Tibial nerve (tissue), 4 donors: ENCODE data around the gene NBL1. TPM values are rescaled to one million over a fixed set of nuclear protein-coding genes. Genes with fewer than 3 reads are reported as not detected.

Source experiments
- DNase-seq, 2 donors: peaks; one replicate each; pipeline ENCODE4 v3.0.0-alpha.2; 2019; ENCODE audit warnings: low spot score in 2 of 2
- H3K27ac ChIP-seq, 4 donors: fragments of 200-600 bp; sonication (generic) in 3 of 4; one replicate each; pipeline ENCODE4 v1.5.1; 2017 to 2019; ENCODE audit warnings: mild to moderate bottlenecking in 1 of 4
- H3K27me3 ChIP-seq, 2 donors: fragments of 200-600 bp; sonication (generic) in 1 of 2; one replicate each; pipeline versions ENCODE4 v1.5.1 to v1.6.0; 2017 to 2019
- H3K36me3 ChIP-seq, 3 donors: fragments of 200-600 bp; sonication (generic); one replicate each; pipeline ENCODE4 v1.5.1; 2018 to 2019
- H3K4me1 ChIP-seq, 4 donors: fragments of 200-600 bp; sonication (generic) in 3 of 4; one replicate each; pipeline ENCODE4 v1.5.1; 2017 to 2019
- H3K4me3 ChIP-seq, 4 donors: fragments of 200-600 bp; sonication (generic) in 3 of 4; one replicate each; pipeline ENCODE4 v1.5.1; 2017 to 2019; ENCODE audit warnings: mild to moderate bottlenecking in 1 of 4, moderate library complexity in 1 of 4
- H3K9me3 ChIP-seq, 4 donors: fragments of 200-600 bp; sonication (generic) in 3 of 4; one replicate each; pipeline ENCODE4 v1.5.1; 2017 to 2019
- CTCF ChIP-seq, 5 experiments: fragments of 200-600 bp in 3 of 5; fragments of 450-650 bp in 2 of 5; sonication (generic) in 3 of 5; IDR thresholded peaks; one replicate each; pipeline ENCODE4 v1.5.1; 2016 to 2019; ENCODE audit warnings: antibody characterized with exemption in 5 of 5, mild to moderate bottlenecking in 3 of 5, moderate library complexity in 2 of 5
- EP300 ChIP-seq, 2 donors: sonication (generic); formaldehyde crosslinking; IDR thresholded peaks; one replicate each; pipeline ENCODE4 v1.6.1; 2017; ENCODE audit warnings: antibody characterized with exemption in 2 of 2, mild to moderate bottlenecking in 1 of 2
- POLR2A ChIP-seq, 2 donors: fragments of 450-650 bp; IDR thresholded peaks; one replicate each; pipeline ENCODE4 v1.6.1; 2017; ENCODE audit warnings: antibody characterized with exemption in 2 of 2, mild to moderate bottlenecking in 2 of 2, moderate library complexity in 2 of 2
- WGBS, 2 donors: methylation state at CpG; one replicate each; pipeline ENCODE4 v1.1.5; 2018; 5-methylcytosine and 5-hydroxymethylcytosine counted together
- total RNA-seq, 4 donors: library from RNA; depleted of rRNA; stranded (reverse); fragments of >200 nt; gene quantifications; one replicate each; pipeline ENCODE4 v1.1.0, GENCODE V29; 2016

NBL1 gene
- total RNA-seq, 4 donors from 2014 or later: 71.9 to 157 (median 92.0) TPM

DNA sequence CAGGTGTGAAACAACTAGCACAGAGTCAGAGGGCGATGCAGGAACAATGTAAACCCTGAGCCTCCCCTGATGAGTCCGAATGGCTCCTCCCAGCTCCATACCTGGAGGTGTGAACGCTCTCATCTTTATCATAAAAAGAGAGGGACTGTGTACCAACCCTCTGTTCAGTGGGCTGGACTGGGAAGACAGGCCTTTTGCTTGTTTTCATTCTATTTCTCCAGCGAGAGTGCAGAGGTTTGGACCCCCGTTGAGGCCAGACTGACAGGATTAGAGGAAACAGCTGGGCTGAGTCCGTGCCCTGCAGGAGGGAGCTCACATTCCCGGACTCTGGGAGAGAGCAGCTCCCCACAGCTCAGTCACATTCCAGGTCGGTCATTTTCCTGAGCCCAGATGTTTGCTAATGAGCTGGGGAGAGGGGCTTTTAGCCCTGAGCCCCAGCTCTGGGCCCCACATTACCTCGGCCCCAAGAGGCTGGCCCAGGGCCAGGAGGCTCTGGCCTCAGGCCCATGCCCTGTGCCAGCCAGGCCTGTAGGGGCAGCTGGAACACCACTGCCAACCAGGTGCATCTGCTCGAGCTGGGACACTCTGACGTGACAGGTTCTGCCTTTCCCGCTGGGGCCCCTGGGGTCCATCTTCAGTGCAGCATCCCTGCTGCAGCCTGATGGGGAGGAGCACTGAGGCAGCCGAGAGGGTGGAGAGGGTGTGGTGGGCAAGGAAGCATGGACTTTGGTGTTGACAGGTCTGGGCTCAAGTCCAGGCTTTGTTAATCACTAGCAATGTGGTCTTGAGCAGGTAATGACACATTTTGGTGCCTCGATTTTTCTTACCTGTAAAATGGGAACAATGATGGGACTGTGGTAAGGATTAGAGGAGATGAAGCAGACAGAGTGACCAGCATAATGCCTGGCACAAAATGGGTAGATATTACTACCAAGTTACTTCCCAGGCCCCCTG is 3.5 kb upstream of the NBL1 start:
- Histone ChIP-seq H3K27ac (peak overlapping the region in 3 of 4 donors; percentile 10 to 55 (median 40)), H3K27me3 (peaks cover 0 to 8% of the 10 kb centered on the region in 2 donors), H3K4me3 (no peak overlapping the region), H3K4me1 (peaks cover 0 to 30% (median 4%) of the 10 kb centered on the region in 4 donors), H3K36me3 (no peaks in the 10 kb centered on the region), H3K9me3 (no peaks in the 10 kb centered on the region)
- 47 to 63% methylated on average over 12 to 14 of the region's 14 CpGs for WGBS, 2 donors
- TF ChIP-seq POLR2A (IDR thresholded peaks at IDR 0.05): no peak
- TF ChIP-seq EP300 (IDR thresholded peaks at IDR 0.05): no peak
- no peak for TF ChIP-seq CTCF (IDR thresholded peaks at IDR 0.05)
- DNase-seq: no peak

DNA sequence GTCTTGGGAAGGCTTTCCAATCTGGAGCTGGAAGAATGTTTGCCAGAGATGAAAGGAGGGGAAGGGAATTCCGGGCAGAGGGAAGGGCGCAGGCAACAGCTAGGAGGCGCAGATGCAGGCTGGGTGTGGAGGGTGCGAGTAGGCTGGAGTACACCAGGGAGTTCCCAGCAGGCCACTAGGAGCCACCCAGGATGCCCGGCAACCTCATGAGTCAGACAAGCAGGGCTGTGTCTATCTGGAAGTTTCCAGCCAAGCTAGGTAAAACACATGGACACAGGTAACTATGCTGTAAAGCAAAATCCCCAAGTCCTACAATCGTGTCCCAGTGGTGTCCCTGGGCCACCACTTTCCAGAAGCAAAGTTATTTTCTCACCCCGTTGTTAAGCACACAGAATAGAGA is 990 bp upstream of the NBL1 start:
- peaks cover 0 to 55% (median 16%) of the 10 kb centered on the region in 4 donors for H3K4me1 ChIP-seq
- H3K9me3 ChIP-seq: no peaks in the 10 kb centered on the region
- WGBS, 2 donors: 58 to 68% methylated on average over 7 of the region's 7 CpGs
- peak overlapping the region in 3 of 4 donors; percentile 88 to 90 (median 88) for H3K27ac ChIP-seq
- peak overlapping the region in 3 of 4 donors; percentile 46 to 72 (median 55) for H3K4me3 ChIP-seq
- DNase-seq: no peak
- TF ChIP-seq CTCF (IDR thresholded peaks at IDR 0.05) (no peak), EP300 (IDR thresholded peaks at IDR 0.05) (no peak), POLR2A (IDR thresholded peaks at IDR 0.05) (no peak)
- H3K27me3 ChIP-seq: peaks cover 0 to 8% of the 10 kb centered on the region in 2 donors
- no peaks in the 10 kb centered on the region for H3K36me3 ChIP-seq

- Histone ChIP-seq H3K9me3 (no peaks in the 10 kb centered on the region), H3K27me3 (peaks cover 0 to 8% of the 10 kb centered on the region in 2 donors), H3K4me3 (peak overlapping the region; percentile 46 to 72 (median 61)), H3K27ac (peak overlapping the region; percentile 86 to 95 (median 90)), H3K4me1 (peaks cover 0 to 60% (median 22%) of the 10 kb centered on the region in 4 donors), H3K36me3 (no peaks in the 10 kb centered on the region)
- no peak for DNase-seq
- 1% methylated on average over 37 of the region's 51 CpGs; no CpG with 5 or more reads in 1 of the 2 donors for WGBS, 2 donors
- TF ChIP-seq POLR2A (IDR thresholded peaks at IDR 0.05) (no peak), EP300 (IDR thresholded peaks at IDR 0.05) (no peak), CTCF (IDR thresholded peaks at IDR 0.05) (no peak)
Observed at GRCh38 chr1:19644395-19644680, 227 bp downstream of the NBL1 start.

DNA sequence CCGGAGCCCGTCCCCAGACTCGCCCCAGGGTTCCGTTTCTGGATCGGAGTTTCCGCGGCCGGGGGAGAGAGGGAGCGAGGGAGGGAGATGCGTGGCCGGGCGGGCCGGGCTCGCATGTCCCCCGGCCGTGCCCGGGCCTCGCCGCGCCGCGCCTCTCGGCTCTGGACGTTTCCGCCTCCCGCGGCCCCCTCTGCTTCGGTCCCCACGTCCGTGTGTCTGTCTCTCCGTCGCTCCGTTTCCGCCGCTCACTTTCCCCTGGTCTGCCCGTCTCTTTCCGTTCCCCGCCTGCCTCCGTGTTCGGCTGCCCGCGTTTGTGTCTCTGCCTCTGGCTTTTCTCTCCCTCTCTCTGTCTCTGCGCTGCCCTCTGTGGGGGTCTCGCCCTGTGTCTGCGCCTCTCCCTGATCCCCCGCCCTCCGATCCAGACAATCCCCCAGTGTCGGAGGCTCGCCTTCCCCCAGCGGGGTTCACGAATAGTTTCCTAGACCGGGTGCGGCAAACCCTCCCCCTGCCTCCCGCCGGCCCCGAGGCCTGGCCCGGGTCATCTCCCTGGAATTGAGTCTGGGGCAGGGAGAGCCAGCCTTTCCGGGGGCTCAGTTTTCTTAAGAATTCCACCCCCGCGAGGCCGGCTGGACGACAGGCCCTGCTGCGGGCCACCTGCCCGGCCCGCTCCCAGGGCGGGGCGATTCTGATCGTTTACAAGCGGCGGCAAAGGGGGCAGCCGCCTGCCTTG is 735 bp downstream of the NBL1 start:
- Histone ChIP-seq H3K9me3 (no peaks in the 10 kb centered on the region), H3K27me3 (peaks cover 0 to 8% of the 10 kb centered on the region in 2 donors), H3K27ac (peak overlapping the region; percentile 86 to 95 (median 90)), H3K36me3 (no peaks in the 10 kb centered on the region), H3K4me3 (peak overlapping the region; percentile 46 to 72 (median 61)), H3K4me1 (peaks cover 0 to 61% (median 22%) of the 10 kb centered on the region in 4 donors)
- WGBS, 2 donors: 1 to 2% methylated on average over 50 to 60 of the region's 71 CpGs
- no peak for DNase-seq
- TF ChIP-seq CTCF (IDR thresholded peaks at IDR 0.05) (no peak), EP300 (IDR thresholded peaks at IDR 0.05) (no peak), POLR2A (IDR thresholded peaks at IDR 0.05) (no peak)
